Stimulated activated CD8-positive, alpha-beta memory T cell treated with anti-CD3 and anti-CD28 coated beads, Interleukin-7, amount 100 ng/mL, for 48 hours (primary cell): ENCODE measurements around the gene ANO2.
"Not testable (repeated sequence)": the region's sequence is repeated elsewhere in the genome, so short reads cannot be mapped to it uniquely, and the experiment has no call there.

ENCODE experiments used
- DNase-seq, 2 donors: peaks; one replicate each; pipeline ENCODE4 v3.0.0-alpha.2; 2020; ENCODE audit warnings: low read depth in 1 of 2; ENCODE audit errors: extremely low read depth in 1 of 2

Gene ANO2

GRCh38 chr12:5561846-5562245 lies 383.2 kb downstream of the ANO2 start:
- DNase-seq: no peak

- DNase-seq: no peak
These were observed 384.0 kb downstream of the ANO2 start for GRCh38 chr12:5561057-5561456.

- DNase-seq: no peak
These were observed 384.8 kb downstream of the ANO2 start for GRCh38 chr12:5560265-5560664.

GRCh38 chr12:5557906-5558305 lies 387.2 kb downstream of the ANO2 start:
- DNase-seq: no peak

GRCh38 chr12:5556946-5557673 lies 387.9 kb downstream of the ANO2 start:
- DNase-seq: no peak

GRCh38 chr12:5556033-5556614 lies 388.9 kb downstream of the ANO2 start:
- no peak for DNase-seq

GRCh38 chr12:5554711-5555110 lies 390.3 kb downstream of the ANO2 start:
- no peak for DNase-seq

GRCh38 chr12:5549011-5549410 lies 396.0 kb downstream of the ANO2 start:
- DNase-seq: no peak

GRCh38 chr12:5548152-5548943 lies 396.7 kb downstream of the ANO2 start:
- DNase-seq: no peak

GRCh38 chr12:5546616-5547015 lies 398.4 kb downstream of the ANO2 start:
- no peak for DNase-seq

- no peak for DNase-seq
These were observed 407.3 kb downstream of the ANO2 start for GRCh38 chr12:5537771-5538170.

- not testable (repeated sequence) for DNase-seq
These were observed 407.9 kb downstream of the ANO2 start for GRCh38 chr12:5537026-5537615.

- no peak for DNase-seq
These were observed 409.5 kb downstream of the ANO2 start for GRCh38 chr12:5535541-5535940.

GRCh38 chr12:5534426-5535199 lies 410.4 kb downstream of the ANO2 start:
- DNase-seq: no peak

GRCh38 chr12:5533368-5533767 lies 411.7 kb downstream of the ANO2 start:
- DNase-seq: no peak

- DNase-seq: no peak
These were observed 419.2 kb downstream of the ANO2 start for GRCh38 chr12:5525783-5526367.

GRCh38 chr12:5524769-5525436 lies 420.2 kb downstream of the ANO2 start:
- DNase-seq: no peak

GRCh38 chr12:5524116-5524768 lies 420.8 kb downstream of the ANO2 start:
- DNase-seq: no peak

GRCh38 chr12:5523396-5524115 lies 421.5 kb downstream of the ANO2 start:
- DNase-seq: no peak
